Measurements from ENCODE around the gene CEACAM7.
"Not testable (repeated sequence)": the region's sequence is repeated elsewhere in the genome, so short reads cannot be mapped to it uniquely, and the experiment has no call there.

The CEACAM7 gene

DNA sequence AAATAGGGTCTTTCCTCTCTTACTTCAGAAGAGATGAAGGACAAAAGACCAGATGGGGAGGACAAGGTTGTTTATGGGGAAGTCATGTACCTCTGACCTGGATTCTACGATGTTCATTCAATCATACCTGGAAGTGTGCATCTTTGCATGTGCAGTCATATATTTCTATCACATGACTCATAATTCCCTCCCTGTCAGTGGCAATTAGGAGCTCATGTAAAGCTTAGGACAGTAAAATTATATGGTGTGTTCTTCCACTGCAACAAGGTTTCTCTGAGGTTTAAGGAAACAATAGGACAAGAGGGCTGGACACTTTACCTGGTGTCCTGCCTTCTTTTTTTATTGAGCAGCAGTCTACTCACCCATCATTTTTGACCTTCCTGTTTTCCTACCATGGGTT, 19.8 kb downstream of the CEACAM7 start:
- Histone ChIP-seq H2BK120ac (ENCODE audit: insufficient read depth, low read length, poor library complexity) (no peak overlapping the region), H3K4me1 (ENCODE audit: control insufficient read depth in 1 of 2, insufficient read depth in 2 of 2, low read length in 2 of 2) (no peaks in the 10 kb centered on the region), H3K36me3 (ENCODE audit: control insufficient read depth in 1 of 2, insufficient read depth in 2 of 2, low read length in 2 of 2) (no peaks in the 10 kb centered on the region), H3K27me3 (ENCODE audit: insufficient read depth, low read length) (peaks cover 2% of the 10 kb centered on the region), H2BK12ac (ENCODE audit: low read length) (no peak overlapping the region), H3K79me1 (ENCODE audit: low read length) (no peaks in the 10 kb centered on the region), H2AK5ac (ENCODE audit: low read length) (no peak overlapping the region), H3K4ac (ENCODE audit: low read depth, low read length) (no peak overlapping the region), H3K4me3 (ENCODE audit: low read depth, low read length) (no peak overlapping the region), H3K27ac (ENCODE audit: low read depth, low read length) (no peak overlapping the region), H3K79me2 (ENCODE audit: control insufficient read depth, insufficient read depth, low read length, poor library complexity) (no peaks in the 10 kb centered on the region), H2BK5ac (ENCODE audit: low read depth, low read length, poor library complexity) (no peak overlapping the region), H3K23ac (ENCODE audit: low read length) (no peak overlapping the region), H3K14ac (ENCODE audit: low read length) (no peak overlapping the region), H3K9me3 (ENCODE audit: insufficient read depth, low read depth, low read length) (peaks cover 18% of the 10 kb centered on the region), H3K18ac (ENCODE audit: low read length) (no peak overlapping the region), H2AFZ (ENCODE audit: insufficient read depth, low read length, poor library complexity) (no peak overlapping the region), H3K4me2 (ENCODE audit: low read length) (no peak overlapping the region), H4K12ac (ENCODE audit: low read depth, low read length) (no peak overlapping the region), H4K91ac (ENCODE audit: low read depth, low read length) (no peak overlapping the region), H3K9ac (ENCODE audit: low read length) (no peak overlapping the region), H4K8ac (ENCODE audit: low read depth, low read length) (no peak overlapping the region)
- DNase-seq: no peak
- no CpG with 5 or more reads among the region's 1 CpG for WGBS (ENCODE audit: extremely low coverage, insufficient coverage, insufficient read length)

- Histone ChIP-seq H3K14ac (ENCODE audit: low read length) (no peak overlapping the region), H3K4me2 (ENCODE audit: low read length) (no peak overlapping the region), H4K8ac (ENCODE audit: low read depth, low read length) (no peak overlapping the region), H2BK5ac (ENCODE audit: low read depth, low read length, poor library complexity) (no peak overlapping the region), H3K9ac (ENCODE audit: low read length) (no peak overlapping the region), H3K4me1 (ENCODE audit: control insufficient read depth in 1 of 2, insufficient read depth in 2 of 2, low read length in 2 of 2) (no peaks in the 10 kb centered on the region), H4K12ac (ENCODE audit: low read depth, low read length) (no peak overlapping the region), H3K4ac (ENCODE audit: low read depth, low read length) (no peak overlapping the region), H3K18ac (ENCODE audit: low read length) (no peak overlapping the region), H2BK120ac (ENCODE audit: insufficient read depth, low read length, poor library complexity) (no peak overlapping the region), H3K9me3 (ENCODE audit: insufficient read depth, low read depth, low read length) (peaks cover 11% of the 10 kb centered on the region), H3K79me1 (ENCODE audit: low read length) (no peaks in the 10 kb centered on the region), H3K4me3 (ENCODE audit: low read depth, low read length) (no peak overlapping the region), H3K36me3 (ENCODE audit: control insufficient read depth in 1 of 2, insufficient read depth in 2 of 2, low read length in 2 of 2) (no peaks in the 10 kb centered on the region), H3K79me2 (ENCODE audit: control insufficient read depth, insufficient read depth, low read length, poor library complexity) (no peaks in the 10 kb centered on the region), H3K27ac (ENCODE audit: low read depth, low read length) (no peak overlapping the region), H2BK12ac (ENCODE audit: low read length) (no peak overlapping the region), H3K27me3 (ENCODE audit: insufficient read depth, low read length) (no peaks in the 10 kb centered on the region), H4K91ac (ENCODE audit: low read depth, low read length) (no peak overlapping the region), H3K23ac (ENCODE audit: low read length) (no peak overlapping the region), H2AFZ (ENCODE audit: insufficient read depth, low read length, poor library complexity) (no peak overlapping the region), H2AK5ac (ENCODE audit: low read length) (no peak overlapping the region)
- WGBS (ENCODE audit: extremely low coverage, insufficient coverage, insufficient read length): no CpG with 5 or more reads among the region's 2 CpGs
- DNase-seq: no peak
These were observed 22.0 kb downstream of the CEACAM7 start for GRCh38 chr19:41666075-41666474.

- no peak overlapping the region for H4K8ac ChIP-seq (ENCODE audit: low read depth, low read length)
- H3K9ac ChIP-seq (ENCODE audit: low read length): no peak overlapping the region
- no peak overlapping the region for H2BK120ac ChIP-seq (ENCODE audit: insufficient read depth, low read length, poor library complexity)
- H3K23ac ChIP-seq (ENCODE audit: low read length): no peak overlapping the region
- no CpG with 5 or more reads among the region's 2 CpGs for WGBS (ENCODE audit: extremely low coverage, insufficient coverage, insufficient read length)
- no peak overlapping the region for H4K12ac ChIP-seq (ENCODE audit: low read depth, low read length)
- H3K27me3 ChIP-seq (ENCODE audit: insufficient read depth, low read length): no peaks in the 10 kb centered on the region
- no peak overlapping the region for H2BK5ac ChIP-seq (ENCODE audit: low read depth, low read length, poor library complexity)
- peaks cover 18% of the 10 kb centered on the region for H3K9me3 ChIP-seq (ENCODE audit: insufficient read depth, low read depth, low read length)
- H3K4ac ChIP-seq (ENCODE audit: low read depth, low read length): no peak overlapping the region
- no peaks in the 10 kb centered on the region for H3K4me1 ChIP-seq (ENCODE audit: control insufficient read depth in 1 of 2, insufficient read depth in 2 of 2, low read length in 2 of 2)
- no peak overlapping the region for H2AFZ ChIP-seq (ENCODE audit: insufficient read depth, low read length, poor library complexity)
- no peak overlapping the region for H2AK5ac ChIP-seq (ENCODE audit: low read length)
- H3K27ac ChIP-seq (ENCODE audit: low read depth, low read length): no peak overlapping the region
- H3K36me3 ChIP-seq (ENCODE audit: control insufficient read depth in 1 of 2, insufficient read depth in 2 of 2, low read length in 2 of 2): no peaks in the 10 kb centered on the region
- H3K79me2 ChIP-seq (ENCODE audit: control insufficient read depth, insufficient read depth, low read length, poor library complexity): no peaks in the 10 kb centered on the region
- H3K4me2 ChIP-seq (ENCODE audit: low read length): no peak overlapping the region
- H2BK12ac ChIP-seq (ENCODE audit: low read length): no peak overlapping the region
- H3K18ac ChIP-seq (ENCODE audit: low read length): no peak overlapping the region
- H3K79me1 ChIP-seq (ENCODE audit: low read length): no peaks in the 10 kb centered on the region
- DNase-seq: no peak
- no peak overlapping the region for H3K14ac ChIP-seq (ENCODE audit: low read length)
- no peak overlapping the region for H3K4me3 ChIP-seq (ENCODE audit: low read depth, low read length)
- H4K91ac ChIP-seq (ENCODE audit: low read depth, low read length): no peak overlapping the region
These were observed 30.9 kb downstream of the CEACAM7 start for GRCh38 chr19:41657157-41657556.

DNA sequence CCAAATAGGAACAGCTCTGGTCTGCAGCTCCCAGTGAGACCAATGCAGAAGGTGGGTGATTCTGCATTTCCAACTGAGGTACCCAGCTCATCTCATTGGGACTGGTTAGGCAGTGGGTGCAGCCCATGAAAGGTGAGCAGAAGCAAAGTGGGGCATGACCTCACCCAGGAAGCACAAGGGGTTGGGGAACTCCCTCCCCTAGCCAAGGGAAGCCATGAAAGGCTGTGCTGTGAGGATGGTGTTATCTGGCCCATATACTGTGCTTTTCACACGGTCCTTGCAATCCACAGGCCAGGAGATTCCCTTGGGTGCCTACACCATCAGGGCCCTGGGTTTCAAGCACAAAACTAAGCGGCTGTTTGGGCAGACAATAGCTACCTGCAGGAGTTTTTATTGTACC, 31.3 kb downstream of the CEACAM7 start:
- not testable (repeated sequence) for H3K79me2 ChIP-seq (ENCODE audit: control insufficient read depth, insufficient read depth, low read length, poor library complexity); H3K79me1 ChIP-seq (ENCODE audit: low read length); H3K4me2 ChIP-seq (ENCODE audit: low read length); H2BK5ac ChIP-seq (ENCODE audit: low read depth, low read length, poor library complexity); H3K36me3 ChIP-seq (ENCODE audit: control insufficient read depth in 1 of 2, insufficient read depth in 2 of 2, low read length in 2 of 2); H3K27me3 ChIP-seq (ENCODE audit: insufficient read depth, low read length); H2AFZ ChIP-seq (ENCODE audit: insufficient read depth, low read length, poor library complexity); H2AK5ac ChIP-seq (ENCODE audit: low read length); DNase-seq; H3K4ac ChIP-seq (ENCODE audit: low read depth, low read length); H3K14ac ChIP-seq (ENCODE audit: low read length); H3K23ac ChIP-seq (ENCODE audit: low read length); H2BK12ac ChIP-seq (ENCODE audit: low read length); H4K8ac ChIP-seq (ENCODE audit: low read depth, low read length); H3K18ac ChIP-seq (ENCODE audit: low read length); H4K12ac ChIP-seq (ENCODE audit: low read depth, low read length); H4K91ac ChIP-seq (ENCODE audit: low read depth, low read length); H3K27ac ChIP-seq (ENCODE audit: low read depth, low read length); H3K4me1 ChIP-seq (ENCODE audit: control insufficient read depth in 1 of 2, insufficient read depth in 2 of 2, low read length in 2 of 2); H2BK120ac ChIP-seq (ENCODE audit: insufficient read depth, low read length, poor library complexity); H3K4me3 ChIP-seq (ENCODE audit: low read depth, low read length); H3K9ac ChIP-seq (ENCODE audit: low read length)
- no CpG with 5 or more reads among the region's 2 CpGs for WGBS (ENCODE audit: extremely low coverage, insufficient coverage, insufficient read length)
- peaks cover 20% of the 10 kb centered on the region for H3K9me3 ChIP-seq (ENCODE audit: insufficient read depth, low read depth, low read length)
